CD4-positive, alpha-beta T cell (primary cell): ENCODE results near the gene ATP23. TPM values are rescaled to one million over a fixed set of nuclear protein-coding genes. Genes with fewer than 3 reads are reported as not detected.
A peak's percentile ranks its signal among the peaks of the same experiment; 100 is the strongest.

ENCODE experiments used
- ATAC-seq: fragments of 200-7000 bp; cut with Tn5 transposase; one replicate; pipeline ENCODE4 v1.10.0; 2022; ENCODE audit warnings: mild to moderate bottlenecking; ENCODE audit not compliant: poor library complexity
- CTCF ChIA-PET: fragments of 350-600 bp; sonication (Branson Sonifier 250); formaldehyde crosslinking; loops from one replicate; lab custom pipeline; 2021; ENCODE audit warnings: antibody characterized with exemption, inconsistent platforms; lab: Charles Lee
- POLR2A ChIA-PET: fragments of 350-600 bp; sonication (Branson Sonifier 250); formaldehyde crosslinking; loops from one replicate; lab custom pipeline; 2021; ENCODE audit warnings: antibody characterized with exemption, inconsistent platforms; lab: Charles Lee
- DNase-seq, 14 experiments: peaks; one replicate each; pipeline ENCODE4 v3.0.0-alpha.2; 2013 to 2020; ENCODE audit warnings: mixed read lengths in 2 of 14
- H3K27ac ChIP-seq, 2 donors: one replicate each; pipeline versions ENCODE4 v1.5.1 to v1.7.0; 2013; ENCODE audit warnings: low read length in 2 of 2, low read depth in 1 of 2, mild to moderate bottlenecking in 1 of 2
- H3K27me3 ChIP-seq, 2 experiments: 1 replicate in 1 of 2; 2 replicates in 1 of 2; pipeline versions ENCODE4 v1.6.1 to v1.7.0; 2013; ENCODE audit warnings: low read length in 2 of 2, control low read depth in 1 of 2, mild to moderate bottlenecking in 1 of 2, moderate library complexity in 1 of 2; ENCODE audit not compliant: insufficient read depth in 2 of 2, control insufficient read depth in 1 of 2
- H3K36me3 ChIP-seq: one replicate; pipeline ENCODE4 v1.6.1; 2013; ENCODE audit warnings: low read length, control low read depth; ENCODE audit not compliant: insufficient read depth
- H3K4me1 ChIP-seq: one replicate; pipeline ENCODE4 v1.6.1; 2013; ENCODE audit warnings: low read length, control low read depth; ENCODE audit not compliant: insufficient read depth
- H3K4me3 ChIP-seq: one replicate; pipeline ENCODE4 v1.5.1; 2013; ENCODE audit warnings: mild to moderate bottlenecking, low read length, moderate library complexity
- H3K9me3 ChIP-seq, 2 experiments: 1 replicate in 1 of 2; 2 replicates in 1 of 2; pipeline versions ENCODE4 v1.6.1 to v1.7.0; 2013; ENCODE audit warnings: low read length in 2 of 2, mild to moderate bottlenecking in 2 of 2, control low read depth in 1 of 2, moderate library complexity in 1 of 2; ENCODE audit not compliant: control insufficient read depth in 1 of 2, insufficient read depth in 1 of 2
- H3K27ac Mint-ChIP-seq: one replicate; pipeline ENCODE4 v1.8.0; 2020; ENCODE audit warnings: mixed read lengths
- H3K27me3 Mint-ChIP-seq: one replicate; pipeline ENCODE4 v1.8.0; 2021; ENCODE audit warnings: mixed read lengths
- H3K36me3 Mint-ChIP-seq: one replicate; pipeline ENCODE4 v1.8.0; 2021; ENCODE audit warnings: low read depth, mixed read lengths
- H3K4me1 Mint-ChIP-seq: one replicate; pipeline ENCODE4 v1.8.0; 2021; ENCODE audit warnings: low read depth, mixed read lengths
- H3K4me3 Mint-ChIP-seq: one replicate; pipeline ENCODE4 v1.8.0; 2020; ENCODE audit warnings: mild to moderate bottlenecking, mixed read lengths
- H3K9me3 Mint-ChIP-seq: one replicate; pipeline ENCODE4 v1.8.0; 2020; ENCODE audit warnings: mixed read lengths
- intact Hi-C, 2 experiments: fragments of 100-400 bp; cut with DNase I in 1 of 2; cut with micrococcal nuclease in 1 of 2; formaldehyde crosslinking; loops; one replicate each; pipeline versions ENCODE4 v1.15.1 to v1.9.0; 2023 to 2025; cut with DNase I, micrococcal nuclease
- total RNA-seq, 174 experiments: library from RNA in 2 of 174; stranded (reverse) in 2 of 174; gene quantifications; one replicate each; pipeline ENCODE4 v1.2.3 and lab custom pipeline; 2021 to 2026
- TF ChIP-seq, protein P1 (sequence below): fragments of 200-600 bp; IDR thresholded peaks from one replicate; pipeline ENCODE4 v1.8.0; 2022; ENCODE audit warnings: antibody characterized with exemption, mild to moderate bottlenecking

Gene ATP23
- total RNA-seq, 2 experiments from 2014 or later, result 5.3 to 5.6 TPM

- Mint-ChIP-seq H3K9me3 (no peaks in the 10 kb centered on the region), H3K27ac (peak overlapping the region; percentile 94), H3K27me3 (no peaks in the 10 kb centered on the region), H3K36me3 (no peaks in the 10 kb centered on the region), H3K4me3 (peak overlapping the region; percentile 87), H3K4me1 (peaks cover 62% of the 10 kb centered on the region)
- H3K27ac ChIP-seq, result peak overlapping the region; percentile 75 to 81
- ChIA-PET POLR2A (interaction anchor here (0.7 to 11.4 kb wide), 14 partner anchors 9 to 154 kb away, joined by 3 to 124 read pairs (median 4); partner anchors contain the start of genes CTDSP2, EEF1AKMT3, METTL1 and TSPAN31), CTCF (interaction anchor here (0.7 to 1.6 kb wide), 6 partner anchors 10 to 142 kb away, joined by 3 to 4 read pairs (median 4); partner anchors contain the start of gene TSFM)
- intact Hi-C loops, result loop anchor here in 1 of 2 experiments (2.0 kb wide), 1 partner anchor 54 kb away; no protein-coding TSS in a partner anchor
- H3K4me1 ChIP-seq, result peaks cover 68% of the 10 kb centered on the region
- H3K4me3 ChIP-seq, result no peak overlapping the region
- ATAC-seq, result no peak
- no peaks in the 10 kb centered on the region for H3K27me3 ChIP-seq
- no peaks in the 10 kb centered on the region for H3K36me3 ChIP-seq
- TF ChIP-seq, protein P1, sequence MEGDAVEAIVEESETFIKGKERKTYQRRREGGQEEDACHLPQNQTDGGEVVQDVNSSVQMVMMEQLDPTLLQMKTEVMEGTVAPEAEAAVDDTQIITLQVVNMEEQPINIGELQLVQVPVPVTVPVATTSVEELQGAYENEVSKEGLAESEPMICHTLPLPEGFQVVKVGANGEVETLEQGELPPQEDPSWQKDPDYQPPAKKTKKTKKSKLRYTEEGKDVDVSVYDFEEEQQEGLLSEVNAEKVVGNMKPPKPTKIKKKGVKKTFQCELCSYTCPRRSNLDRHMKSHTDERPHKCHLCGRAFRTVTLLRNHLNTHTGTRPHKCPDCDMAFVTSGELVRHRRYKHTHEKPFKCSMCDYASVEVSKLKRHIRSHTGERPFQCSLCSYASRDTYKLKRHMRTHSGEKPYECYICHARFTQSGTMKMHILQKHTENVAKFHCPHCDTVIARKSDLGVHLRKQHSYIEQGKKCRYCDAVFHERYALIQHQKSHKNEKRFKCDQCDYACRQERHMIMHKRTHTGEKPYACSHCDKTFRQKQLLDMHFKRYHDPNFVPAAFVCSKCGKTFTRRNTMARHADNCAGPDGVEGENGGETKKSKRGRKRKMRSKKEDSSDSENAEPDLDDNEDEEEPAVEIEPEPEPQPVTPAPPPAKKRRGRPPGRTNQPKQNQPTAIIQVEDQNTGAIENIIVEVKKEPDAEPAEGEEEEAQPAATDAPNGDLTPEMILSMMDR, result no peak
- no peaks in the 10 kb centered on the region for H3K9me3 ChIP-seq
- peak in 4 of 14 experiments; percentile 20 to 48 (median 46) for DNase-seq
These were observed 42.9 kb upstream of the ATP23 start for GRCh38 chr12:57898308-57898970.

GRCh38 chr12:57899010-57899662 is 42.2 kb upstream of the ATP23 start:
- DNase-seq (peak; percentile 62 to 94 (median 74)), ATAC-seq (peak; percentile 88)
- POLR2A ChIA-PET, result interaction anchor here (0.7 to 11.4 kb wide), 13 partner anchors 8 to 155 kb away, joined by 3 to 124 read pairs (median 4); partner anchors contain the start of genes CTDSP2, EEF1AKMT3, METTL1 and TSPAN31
- intact Hi-C loops, result loop anchor here in 1 of 2 experiments (2.0 kb wide), 1 partner anchor 54 kb away; no protein-coding TSS in a partner anchor
- H3K4me1 Mint-ChIP-seq, result peaks cover 61% of the 10 kb centered on the region
- no peak overlapping the region for H3K4me3 ChIP-seq
- H3K36me3 ChIP-seq, result no peaks in the 10 kb centered on the region
- H3K27me3 Mint-ChIP-seq, result no peaks in the 10 kb centered on the region
- no peaks in the 10 kb centered on the region for H3K36me3 Mint-ChIP-seq
- TF ChIP-seq, protein P1, result no peak
- H3K9me3 ChIP-seq, result no peaks in the 10 kb centered on the region
- H3K27ac Mint-ChIP-seq, result peak overlapping the region; percentile 94
- peak overlapping the region; percentile 75 to 81 for H3K27ac ChIP-seq
- peaks cover 61% of the 10 kb centered on the region for H3K4me1 ChIP-seq
- H3K9me3 Mint-ChIP-seq, result no peaks in the 10 kb centered on the region
- CTCF ChIA-PET, result interaction anchor here (0.7 to 1.6 kb wide), 6 partner anchors 11 to 142 kb away, joined by 3 to 4 read pairs (median 4); partner anchors contain the start of gene TSFM
- H3K4me3 Mint-ChIP-seq, result peak overlapping the region; percentile 87
- H3K27me3 ChIP-seq, result no peaks in the 10 kb centered on the region

- no peak overlapping the region for H3K4me3 Mint-ChIP-seq
- CTCF ChIA-PET, result interaction anchor here (1.8 kb wide), 1 partner anchor 99 kb away, joined by 8 read pairs; no protein-coding TSS in a partner anchor
- Histone ChIP-seq H3K36me3 (no peaks in the 10 kb centered on the region), H3K4me1 (peaks cover 35% of the 10 kb centered on the region), H3K27ac (no peak overlapping the region), H3K4me3 (no peak overlapping the region), H3K9me3 (no peaks in the 10 kb centered on the region), H3K27me3 (no peaks in the 10 kb centered on the region)
- no peaks in the 10 kb centered on the region for H3K9me3 Mint-ChIP-seq
- no peak overlapping the region for H3K27ac Mint-ChIP-seq
- TF ChIP-seq, protein P1, result no peak
- ATAC-seq (no peak), DNase-seq (no peak)
- no peaks in the 10 kb centered on the region for H3K36me3 Mint-ChIP-seq
- intact Hi-C loops, result no loop called here
- H3K4me1 Mint-ChIP-seq, result peaks cover 35% of the 10 kb centered on the region
- POLR2A ChIA-PET, result interaction anchor here (1.2 to 11.4 kb wide), 3 partner anchors 57 to 84 kb away, joined by 3 to 124 read pairs (median 4); partner anchors contain the start of genes AVIL and CTDSP2
- H3K27me3 Mint-ChIP-seq, result no peaks in the 10 kb centered on the region
These were observed 38.8 kb upstream of the ATP23 start for GRCh38 chr12:57902478-57902969.
